Measurements from ENCODE around the gene ERMAP.

Gene ERMAP

GRCh38 chr1:42876009-42876408 is 59.1 kb downstream of the ERMAP start:
- no peak for DNase-seq (ENCODE audit: low read depth)

GRCh38 chr1:42877380-42877779 is 60.5 kb downstream of the ERMAP start:
- DNase-seq (ENCODE audit: low read depth), result no peak

- no peak for DNase-seq (ENCODE audit: low read depth)
These were observed 63.5 kb downstream of the ERMAP start for GRCh38 chr1:42880384-42880783.

- DNase-seq (ENCODE audit: low read depth), result no peak
These were observed 69.3 kb downstream of the ERMAP start for GRCh38 chr1:42886046-42886739.

- no peak for DNase-seq (ENCODE audit: low read depth)
These were observed 69.9 kb downstream of the ERMAP start for GRCh38 chr1:42886800-42887199.

GRCh38 chr1:42887366-42887765 is 70.4 kb downstream of the ERMAP start:
- DNase-seq (ENCODE audit: low read depth), result no peak

GRCh38 chr1:42888013-42888633 is 71.2 kb downstream of the ERMAP start:
- DNase-seq (ENCODE audit: low read depth), result no peak

GRCh38 chr1:42889264-42889663 is 72.3 kb downstream of the ERMAP start:
- no peak for DNase-seq (ENCODE audit: low read depth)

GRCh38 chr1:42891465-42892138 is 74.7 kb downstream of the ERMAP start:
- no peak for DNase-seq (ENCODE audit: low read depth)
